Activated naive CD4-positive, alpha-beta T cell treated with anti-CD3 and anti-CD28 coated beads for 36 hours (primary cell): ENCODE data around the gene CPT1C. TPM values are rescaled to one million over a fixed set of nuclear protein-coding genes. Genes with fewer than 3 reads are reported as not detected.
A peak's percentile ranks its signal among the peaks of the same experiment; 100 is the strongest.

Experiments
- CTCF ChIA-PET: fragments of 350-600 bp; sonication (Branson Sonifier 250); formaldehyde crosslinking; loops from one replicate; lab custom pipeline; 2021; ENCODE audit warnings: antibody characterized with exemption; lab: Charles Lee
- DNase-seq: peaks from one replicate; pipeline ENCODE4 v3.0.0-alpha.2; 2020
- H3K27ac Mint-ChIP-seq: one replicate; pipeline ENCODE4 v1.8.0; 2021; ENCODE audit warnings: mild to moderate bottlenecking, mixed read lengths
- H3K27me3 Mint-ChIP-seq: one replicate; pipeline ENCODE4 v1.8.0; 2021; ENCODE audit warnings: low read depth, mixed read lengths
- H3K36me3 Mint-ChIP-seq: one replicate; pipeline ENCODE4 v1.8.0; 2021; ENCODE audit warnings: low read depth, mixed read lengths
- H3K4me1 Mint-ChIP-seq: one replicate; pipeline ENCODE4 v1.8.0; 2021; ENCODE audit warnings: low read depth, mixed read lengths
- H3K4me3 Mint-ChIP-seq: one replicate; pipeline ENCODE4 v1.8.0; 2021; ENCODE audit warnings: mild to moderate bottlenecking, moderate library complexity, mixed read lengths
- H3K9me3 Mint-ChIP-seq: one replicate; pipeline ENCODE4 v1.8.0; 2021; ENCODE audit warnings: mixed read lengths
- intact Hi-C: fragments of 100-400 bp; cut with micrococcal nuclease; formaldehyde crosslinking; loops from one replicate; pipeline ENCODE4 v1.15.1; 2023
- total RNA-seq, 2 experiments: library from RNA; stranded (reverse); gene quantifications; one replicate each; pipeline ENCODE4 v1.2.3, GENCODE V29; 2021

The CPT1C gene
- total RNA-seq, 2 experiments from 2014 or later, result 0.32 to 0.48 TPM

DNA sequence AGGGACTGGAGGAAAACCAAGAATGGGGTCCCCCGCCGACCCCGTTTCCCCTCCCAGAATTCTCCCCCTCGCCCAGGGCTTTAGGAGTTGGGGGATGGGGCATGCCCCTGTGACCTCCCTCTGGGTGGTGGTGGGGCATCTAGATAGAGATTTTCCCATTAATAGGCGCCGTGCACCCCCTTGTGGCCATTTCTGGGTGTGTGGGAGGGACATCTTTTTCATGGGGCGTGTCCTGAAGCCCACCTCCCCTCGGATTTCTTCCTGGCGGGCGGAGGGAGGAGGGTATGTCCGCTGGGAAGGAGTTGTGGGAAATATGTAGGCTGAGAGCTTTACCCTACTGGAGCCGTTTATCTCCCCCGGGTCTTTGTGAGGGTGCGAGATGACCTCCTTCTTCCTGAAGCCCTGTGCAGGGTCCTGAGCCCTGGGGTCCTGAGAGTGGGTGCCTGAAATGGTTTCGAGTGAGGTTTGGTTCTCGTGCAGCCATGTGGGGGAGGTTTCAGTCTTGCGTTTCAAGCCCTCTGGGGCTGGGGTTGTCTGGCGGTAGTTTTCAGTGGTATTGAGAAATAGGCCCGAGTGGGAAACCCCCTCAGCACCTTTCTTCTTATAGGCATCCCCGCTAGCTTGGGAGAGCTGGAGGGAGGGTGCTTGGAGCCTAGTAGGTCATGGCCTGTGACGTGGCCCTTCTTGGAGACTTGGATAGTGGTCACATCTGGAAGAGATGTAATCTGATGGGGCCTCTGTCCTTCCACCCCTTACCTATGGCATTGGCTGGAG, 12.8 kb upstream of the CPT1C start:
- intact Hi-C loops, result loop anchor here (1.0 to 2.0 kb wide), 7 partner anchors 85 to 347 kb away; partner anchors contain the start of genes AKT1S1, ALDH16A1, FLT3LG and RPS11

DNA sequence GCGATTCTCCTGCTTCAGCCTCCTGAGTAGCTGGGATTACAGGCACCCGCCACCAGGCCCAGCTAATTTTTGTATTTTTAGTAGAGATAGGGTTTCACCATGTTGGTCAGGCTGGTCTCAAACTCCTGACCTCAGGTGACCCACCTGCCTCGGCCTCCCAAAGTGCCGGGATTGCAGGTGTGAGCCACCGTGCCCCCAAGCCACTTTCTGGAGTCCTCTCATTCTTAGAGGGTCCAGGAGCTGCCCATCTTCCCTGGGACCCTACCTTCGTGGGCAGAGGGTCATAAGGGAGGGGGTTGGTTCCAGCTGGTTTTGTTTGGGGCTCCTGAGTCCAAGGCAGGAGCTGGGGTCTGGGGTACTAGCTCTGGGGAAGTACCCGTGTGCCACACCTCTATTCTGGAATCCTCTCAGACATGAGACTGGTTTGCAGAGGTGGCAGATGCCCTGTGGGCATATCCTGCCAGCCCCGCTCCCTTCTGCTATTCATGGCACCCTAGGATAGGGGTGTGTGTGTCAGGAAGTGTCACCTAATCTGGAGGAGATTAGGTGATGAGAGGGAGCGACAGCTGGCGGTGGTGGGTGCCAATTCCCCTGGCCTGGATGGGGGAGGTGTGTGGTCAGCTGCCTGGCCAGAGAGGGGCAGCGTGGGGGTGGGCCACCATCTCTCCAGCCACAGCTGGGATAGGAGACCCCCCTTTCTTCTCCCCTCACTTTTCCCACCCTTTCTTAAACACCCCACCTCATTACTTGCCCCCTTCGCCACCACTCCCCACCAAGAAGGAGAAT, 11.7 kb upstream of the CPT1C start:
- Mint-ChIP-seq H3K36me3 (peaks cover 24% of the 10 kb centered on the region), H3K27ac (peak overlapping the region; percentile 90), H3K9me3 (no peaks in the 10 kb centered on the region), H3K4me1 (peaks cover 29% of the 10 kb centered on the region), H3K4me3 (peak overlapping the region; percentile 91), H3K27me3 (no peaks in the 10 kb centered on the region)
- intact Hi-C loops, result loop anchor here (1.0 kb wide), 3 partner anchors 86 to 205 kb away; partner anchors contain the start of gene FLT3LG
- DNase-seq, result no peak
- CTCF ChIA-PET, result interaction anchor here (0.8 to 2.1 kb wide), 10 partner anchors 10 to 172 kb away, joined by 3 to 9 read pairs (median 4); partner anchors contain the start of genes ADM5, PTOV1 and RRAS

More for the DNA sequence above, 12.8 kb upstream of the CPT1C start:
- peaks cover 29% of the 10 kb centered on the region for H3K4me1 Mint-ChIP-seq
- H3K36me3 Mint-ChIP-seq, result peaks cover 16% of the 10 kb centered on the region
- CTCF ChIA-PET, result interaction anchor here (0.6 to 2.1 kb wide), 13 partner anchors 11 to 208 kb away, joined by 3 to 9 read pairs (median 3); partner anchors contain the start of genes ADM5, PTOV1 and RRAS
- H3K27ac Mint-ChIP-seq, result peak overlapping the region; percentile 90
- peak; percentile 94 for DNase-seq
- H3K4me3 Mint-ChIP-seq, result peak overlapping the region; percentile 91
- H3K9me3 Mint-ChIP-seq, result no peaks in the 10 kb centered on the region
- no peaks in the 10 kb centered on the region for H3K27me3 Mint-ChIP-seq

DNA sequence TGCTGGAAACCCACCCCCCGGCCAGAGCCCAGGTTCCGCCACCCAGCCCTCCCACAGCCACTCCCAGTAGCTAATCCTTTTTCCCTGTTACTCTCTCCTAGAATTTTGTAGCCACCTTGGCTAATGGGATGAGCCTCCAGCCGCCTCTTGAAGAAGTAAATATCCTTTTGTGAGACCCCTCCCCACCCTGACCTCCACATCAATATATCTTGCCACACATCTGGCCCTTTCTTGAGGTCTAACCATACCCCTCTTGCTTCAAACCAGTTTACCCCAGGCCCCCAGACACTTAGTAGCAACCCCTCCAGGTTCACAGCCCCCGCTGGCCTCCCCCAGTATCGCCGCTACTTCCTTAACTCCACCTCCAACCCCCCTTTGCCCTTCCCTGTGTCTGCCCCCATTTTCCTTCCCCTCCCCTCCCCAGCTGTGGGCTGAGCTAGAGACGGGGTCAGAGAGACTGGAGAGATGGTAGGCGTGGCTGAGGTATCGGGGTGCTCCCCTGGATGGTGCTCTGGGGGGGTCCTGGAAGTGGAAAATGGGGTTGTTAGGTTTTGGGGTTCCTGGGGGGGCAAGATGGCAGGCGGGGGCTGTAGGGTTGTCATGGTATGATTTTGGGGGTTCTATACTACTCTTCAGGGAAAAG, 11.0 kb upstream of the CPT1C start:
- DNase-seq, result no peak
- Mint-ChIP-seq H3K27ac (no peak overlapping the region), H3K4me1 (peaks cover 29% of the 10 kb centered on the region), H3K36me3 (peaks cover 27% of the 10 kb centered on the region), H3K9me3 (no peaks in the 10 kb centered on the region), H3K27me3 (no peaks in the 10 kb centered on the region), H3K4me3 (peak overlapping the region; percentile 14)
- intact Hi-C loops, result loop anchor here (1.0 kb wide), 1 partner anchor 110 kb away; no protein-coding TSS in a partner anchor
- CTCF ChIA-PET, result interaction anchor here (0.6 to 1.9 kb wide), 7 partner anchors 9 to 207 kb away, joined by 3 to 9 read pairs (median 3); partner anchors contain the start of genes ADM5 and PTOV1

DNA sequence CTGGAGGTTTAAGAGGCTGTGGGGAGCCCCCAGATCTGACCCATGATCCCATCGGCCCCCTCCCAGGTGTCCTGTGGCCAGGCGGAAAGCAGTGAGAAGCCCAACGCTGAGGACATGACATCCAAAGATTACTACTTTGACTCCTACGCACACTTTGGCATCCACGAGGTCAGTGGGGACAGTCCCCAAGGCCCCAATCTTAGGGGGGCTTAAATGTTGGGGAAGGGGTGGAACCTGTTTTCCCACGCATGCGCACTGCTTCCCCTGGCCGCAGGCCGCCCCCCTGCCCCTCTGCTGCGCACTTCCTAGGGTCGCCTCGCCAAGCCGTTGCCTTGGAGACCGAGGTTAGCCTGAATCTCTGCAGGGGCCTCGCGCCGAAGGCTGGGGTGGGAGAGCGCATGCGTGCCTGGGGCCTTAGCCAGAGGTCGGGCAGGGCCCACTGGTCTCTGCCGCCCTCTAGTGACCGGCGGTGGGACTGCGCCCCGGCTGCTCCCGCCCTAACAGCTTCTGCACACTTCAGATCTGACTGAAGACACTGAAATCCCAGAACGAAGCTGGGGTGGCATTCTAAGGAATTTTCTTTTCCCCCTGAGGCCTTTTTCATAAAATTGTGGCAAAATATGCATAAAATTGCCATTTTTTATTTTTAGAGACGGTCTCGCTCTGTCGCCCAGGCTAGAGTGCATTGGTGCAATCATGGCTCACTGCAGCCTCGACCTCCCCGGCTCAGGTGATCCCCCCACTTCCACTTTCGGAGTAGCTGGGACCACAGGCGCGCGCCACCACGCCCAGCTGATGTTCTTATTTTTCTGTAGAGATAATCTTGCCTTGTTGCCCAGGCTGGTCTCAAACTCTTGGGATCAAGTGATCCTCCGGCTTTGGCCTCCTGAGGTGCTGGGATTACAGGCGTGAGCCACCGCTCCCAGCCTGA, 10.2 kb upstream of the CPT1C start:
- Mint-ChIP-seq H3K9me3 (no peaks in the 10 kb centered on the region), H3K4me3 (peak overlapping the region; percentile 14), H3K4me1 (peaks cover 32% of the 10 kb centered on the region), H3K27me3 (no peaks in the 10 kb centered on the region), H3K27ac (no peak overlapping the region), H3K36me3 (peaks cover 31% of the 10 kb centered on the region)
- intact Hi-C loops, result loop anchor here (1.0 kb wide), 1 partner anchor 110 kb away; no protein-coding TSS in a partner anchor
- peak; percentile 96 for DNase-seq
- CTCF ChIA-PET, result interaction anchor here (0.5 to 1.3 kb wide), 17 partner anchors 11 to 302 kb away, joined by 3 to 5 read pairs (median 3); partner anchors contain the start of gene RRAS

DNA sequence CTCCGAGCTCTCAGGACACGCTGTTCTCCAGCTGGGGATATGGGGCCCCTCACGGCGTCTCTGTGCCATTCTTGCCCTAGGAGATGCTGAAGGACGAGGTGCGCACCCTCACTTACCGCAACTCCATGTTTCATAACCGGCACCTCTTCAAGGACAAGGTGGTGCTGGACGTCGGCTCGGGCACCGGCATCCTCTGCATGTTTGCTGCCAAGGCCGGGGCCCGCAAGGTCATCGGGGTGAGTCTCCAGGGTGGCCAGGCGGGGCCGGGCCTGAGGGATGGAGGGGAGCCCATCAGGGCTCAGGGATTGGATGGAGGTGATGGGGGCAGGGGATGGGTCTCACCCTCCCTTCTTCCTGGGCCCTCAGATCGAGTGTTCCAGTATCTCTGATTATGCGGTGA, 9.1 kb upstream of the CPT1C start:
- Mint-ChIP-seq H3K27me3 (no peaks in the 10 kb centered on the region), H3K36me3 (peaks cover 33% of the 10 kb centered on the region), H3K9me3 (no peaks in the 10 kb centered on the region), H3K4me1 (peaks cover 33% of the 10 kb centered on the region), H3K27ac (no peak overlapping the region), H3K4me3 (no peak overlapping the region)
- no peak for DNase-seq
- intact Hi-C loops, result no loop called here
- CTCF ChIA-PET, result interaction anchor here (0.6 to 1.3 kb wide), 5 partner anchors 9 to 177 kb away, joined by 3 to 4 read pairs (median 3); no protein-coding TSS in a partner anchor

DNA sequence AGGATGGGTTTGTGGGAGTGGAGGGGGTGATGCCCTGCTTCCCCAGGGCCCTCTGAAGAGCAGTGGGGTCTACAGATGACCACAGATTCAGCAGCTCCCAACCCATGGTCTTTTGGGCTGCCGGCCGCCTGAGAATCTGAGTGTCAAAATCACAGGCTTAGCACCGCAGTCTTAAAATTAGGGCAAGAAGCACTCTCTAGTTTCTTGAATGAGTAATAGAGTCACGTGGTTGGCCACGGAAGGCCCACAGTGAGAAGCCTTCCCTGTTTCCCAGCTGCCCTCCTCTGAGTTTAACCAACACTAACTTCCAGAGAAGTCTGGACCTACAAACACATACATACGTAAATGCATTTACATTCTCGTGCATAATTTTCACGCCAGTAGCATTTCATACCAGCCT, 8.6 kb upstream of the CPT1C start:
- Mint-ChIP-seq H3K4me1 (peaks cover 33% of the 10 kb centered on the region), H3K4me3 (no peak overlapping the region), H3K9me3 (no peaks in the 10 kb centered on the region), H3K27ac (no peak overlapping the region), H3K27me3 (no peaks in the 10 kb centered on the region), H3K36me3 (peaks cover 32% of the 10 kb centered on the region)
- CTCF ChIA-PET, result interaction anchor here (0.8 kb wide), 1 partner anchor 10 kb away, joined by 4 read pairs; no protein-coding TSS in a partner anchor
- no peak for DNase-seq
- intact Hi-C loops, result no loop called here

DNA sequence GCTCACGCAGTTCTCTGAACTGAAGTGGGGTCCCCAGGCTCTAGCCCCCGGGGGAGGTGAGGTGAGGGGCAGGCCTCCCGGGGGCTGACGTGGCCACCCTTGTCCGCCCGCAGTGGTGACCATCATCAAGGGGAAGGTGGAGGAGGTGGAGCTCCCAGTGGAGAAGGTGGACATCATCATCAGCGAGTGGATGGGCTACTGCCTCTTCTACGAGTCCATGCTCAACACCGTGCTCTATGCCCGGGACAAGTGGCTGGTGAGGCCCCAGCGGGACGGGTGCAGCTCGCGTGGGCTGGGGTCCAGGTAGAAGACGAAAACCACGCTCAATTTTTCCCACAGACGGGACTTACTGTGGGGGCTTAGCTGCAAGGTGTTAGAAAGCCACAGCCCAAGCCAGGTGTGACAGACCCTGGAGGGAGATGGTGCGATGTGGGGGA, 7.1 kb upstream of the CPT1C start:
- Mint-ChIP-seq H3K4me1 (peaks cover 36% of the 10 kb centered on the region), H3K4me3 (no peak overlapping the region), H3K36me3 (peaks cover 35% of the 10 kb centered on the region), H3K27me3 (no peaks in the 10 kb centered on the region), H3K9me3 (no peaks in the 10 kb centered on the region), H3K27ac (no peak overlapping the region)
- intact Hi-C loops, result no loop called here
- DNase-seq, result no peak
- CTCF ChIA-PET, result interaction anchor here (1.1 kb wide), 1 partner anchor 137 kb away, joined by 4 read pairs; no protein-coding TSS in a partner anchor

DNA sequence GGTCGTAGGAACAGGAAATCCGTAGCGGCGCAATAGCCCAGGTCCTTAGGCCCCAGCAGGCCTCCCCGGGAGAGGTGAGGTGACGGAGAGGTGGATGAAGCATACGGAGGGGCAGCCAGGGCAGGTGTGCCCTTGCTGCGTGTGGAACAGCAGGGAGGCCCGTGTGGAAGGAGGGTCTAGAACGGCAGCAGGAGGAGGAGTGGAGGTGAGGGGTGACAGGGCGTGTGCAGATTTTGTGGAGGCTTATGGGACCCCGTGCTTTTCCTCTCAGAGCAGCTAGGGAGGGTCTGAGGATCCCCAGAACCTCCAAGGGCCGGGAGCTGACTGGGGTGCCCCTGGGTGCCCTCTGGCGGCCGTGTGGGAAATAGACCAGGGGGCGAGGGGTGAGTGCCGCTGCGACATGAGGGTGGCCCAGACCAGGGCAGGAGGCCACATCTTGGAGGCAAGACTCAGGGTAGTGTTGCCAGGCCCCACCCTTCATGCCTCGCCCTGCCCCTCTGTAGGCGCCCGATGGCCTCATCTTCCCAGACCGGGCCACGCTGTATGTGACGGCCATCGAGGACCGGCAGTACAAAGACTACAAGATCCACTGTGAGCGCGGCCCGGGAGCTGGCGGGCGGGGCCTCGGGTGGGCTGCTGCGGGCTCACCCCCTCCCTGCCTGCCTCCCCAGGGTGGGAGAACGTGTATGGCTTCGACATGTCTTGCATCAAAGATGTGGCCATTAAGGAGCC, 6.5 kb upstream of the CPT1C start:
- H3K4me1 Mint-ChIP-seq, result peaks cover 34% of the 10 kb centered on the region
- no peak overlapping the region for H3K4me3 Mint-ChIP-seq
- no peaks in the 10 kb centered on the region for H3K9me3 Mint-ChIP-seq
- intact Hi-C loops, result no loop called here
- no peak overlapping the region for H3K27ac Mint-ChIP-seq
- no peaks in the 10 kb centered on the region for H3K27me3 Mint-ChIP-seq
- CTCF ChIA-PET, result interaction anchor here (1.1 kb wide), 1 partner anchor 138 kb away, joined by 4 read pairs; no protein-coding TSS in a partner anchor
- no peak for DNase-seq
- H3K36me3 Mint-ChIP-seq, result peaks cover 35% of the 10 kb centered on the region

DNA sequence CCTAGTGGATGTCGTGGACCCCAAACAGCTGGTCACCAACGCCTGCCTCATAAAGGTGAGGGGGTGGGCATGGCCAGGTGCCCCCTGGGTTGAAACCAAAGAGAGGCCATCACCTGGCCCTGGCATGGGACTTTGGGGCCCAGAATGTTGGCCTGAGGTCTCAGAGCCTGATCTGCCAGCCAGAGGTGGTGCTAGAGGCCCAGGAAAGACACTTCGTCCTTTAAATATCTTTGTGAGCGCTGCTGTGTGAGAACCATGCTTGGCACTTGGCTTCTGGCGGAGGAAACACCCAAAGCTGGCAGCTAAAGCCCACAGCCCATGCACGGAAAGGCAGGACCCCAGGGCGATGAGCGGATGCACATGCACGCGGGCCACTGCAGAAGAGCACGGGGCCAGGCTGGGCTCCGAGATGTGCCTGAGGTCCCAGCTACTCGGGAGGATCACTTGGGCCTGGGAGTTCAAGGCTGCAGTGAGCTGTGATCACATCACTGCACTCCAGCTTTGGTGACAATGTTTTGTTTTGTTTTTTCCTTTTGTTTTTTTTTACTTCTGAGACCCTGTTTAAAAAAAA, 5.8 kb upstream of the CPT1C start:
- peaks cover 37% of the 10 kb centered on the region for H3K36me3 Mint-ChIP-seq

DNA sequence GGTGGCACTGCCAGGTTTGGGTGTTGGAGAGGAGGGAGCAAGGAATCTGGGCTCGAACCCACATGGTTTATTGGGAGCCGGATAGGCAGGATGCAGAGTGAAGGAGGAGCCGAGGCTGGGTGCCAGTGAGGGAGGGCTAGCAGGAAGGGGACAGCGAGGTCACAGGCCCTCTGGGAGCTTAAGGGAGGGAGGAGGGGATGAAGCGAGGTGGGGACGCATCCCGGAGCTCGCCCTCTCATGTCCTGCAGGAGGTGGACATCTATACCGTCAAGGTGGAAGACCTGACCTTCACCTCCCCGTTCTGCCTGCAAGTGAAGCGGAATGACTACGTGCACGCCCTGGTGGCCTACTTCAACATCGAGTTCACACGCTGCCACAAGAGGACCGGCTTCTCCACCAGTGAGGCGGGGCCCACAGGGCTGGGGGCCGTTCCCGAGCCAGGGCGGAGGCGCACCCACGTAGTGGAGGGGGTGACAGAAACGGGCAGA, 5.0 kb upstream of the CPT1C start:
- no peak for DNase-seq
- H3K27ac Mint-ChIP-seq, result no peak overlapping the region
- H3K9me3 Mint-ChIP-seq, result no peaks in the 10 kb centered on the region
- intact Hi-C loops, result no loop called here
- no peak overlapping the region for H3K4me3 Mint-ChIP-seq
- H3K27me3 Mint-ChIP-seq, result peaks cover 7% of the 10 kb centered on the region
- CTCF ChIA-PET, result interaction anchor here (1.0 kb wide), 1 partner anchor 13 kb away, joined by 3 read pairs; no protein-coding TSS in a partner anchor
- H3K36me3 Mint-ChIP-seq, result peaks cover 38% of the 10 kb centered on the region
- peaks cover 33% of the 10 kb centered on the region for H3K4me1 Mint-ChIP-seq

More for the DNA sequence above, 5.8 kb upstream of the CPT1C start:
- intact Hi-C loops, result no loop called here
- Mint-ChIP-seq H3K9me3 (no peaks in the 10 kb centered on the region), H3K4me1 (peaks cover 32% of the 10 kb centered on the region), H3K27me3 (no peaks in the 10 kb centered on the region), H3K27ac (no peak overlapping the region), H3K4me3 (no peak overlapping the region)
- CTCF ChIA-PET, result interaction anchor here (1.0 kb wide), 1 partner anchor 13 kb away, joined by 3 read pairs; no protein-coding TSS in a partner anchor
- DNase-seq, result no peak
